ENCODE measurements around the gene TBC1D13.
A peak's percentile ranks its signal among the peaks of the same experiment; 100 is the strongest.
"Not testable (repeated sequence)": the region's sequence is repeated elsewhere in the genome, so short reads cannot be mapped to it uniquely, and the experiment has no call there.

The TBC1D13 gene

DNA sequence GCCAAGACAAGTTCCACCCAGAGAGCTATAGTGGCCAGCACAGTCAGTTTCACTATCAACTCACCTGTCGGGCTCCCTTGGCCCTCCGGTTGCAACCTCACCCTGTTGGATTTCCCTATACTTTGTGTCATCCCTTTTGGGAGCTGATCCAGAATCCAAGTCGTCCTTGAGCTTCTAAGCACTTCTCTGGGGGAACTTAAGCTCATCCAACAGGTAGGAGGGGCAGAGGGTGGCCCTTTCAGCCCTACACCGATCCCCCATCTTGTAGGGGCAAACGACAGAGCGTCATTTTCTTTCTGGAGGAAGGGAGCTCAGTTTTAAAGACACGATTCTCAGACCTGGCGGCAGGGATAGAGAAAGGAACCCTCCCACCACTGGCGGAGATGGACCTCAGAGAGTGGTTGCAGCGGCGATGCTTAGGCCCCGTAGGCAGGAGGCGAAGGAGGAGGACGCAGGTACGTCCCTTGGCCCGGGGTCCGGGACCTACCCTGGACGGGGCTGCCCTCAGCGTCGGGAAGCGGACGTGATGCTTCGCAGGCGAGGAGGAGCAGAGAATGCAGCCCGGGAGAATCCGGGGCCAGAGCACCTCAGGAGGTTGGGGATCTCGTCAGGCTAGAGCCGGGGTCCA lies 15.8 kb upstream of the TBC1D13 start:
- TF ChIP-seq CTCF (conservative IDR thresholded peaks at IDR 0.05; ENCODE audit: control insufficient read depth, insufficient read depth, low read depth, low read length), result no peak
- peak; percentile 16 for DNase-seq (ENCODE audit: low read depth)
- peak overlapping the region; percentile 92 for H3K4me3 ChIP-seq (ENCODE audit: control insufficient read depth, low read depth, low read length)

- peak; percentile 81 for DNase-seq (ENCODE audit: low read depth)
- no peak for TF ChIP-seq CTCF (conservative IDR thresholded peaks at IDR 0.05; ENCODE audit: control insufficient read depth, insufficient read depth, low read depth, low read length)
- H3K4me3 ChIP-seq (ENCODE audit: control insufficient read depth, low read depth, low read length), result peak within 1 kb of the TSS; percentile 92
Measured at GRCh38 chr9:128771745-128772519, 15.1 kb upstream of the TBC1D13 start, which contains the start of gene ZER1. Gene ZER1 (minus strand): TSS chr9:128771927. CDS start chr9:128755565, 16,362 bp downstream.

GRCh38 chr9:128773049-128773448 lies 14.0 kb upstream of the TBC1D13 start:
- TF ChIP-seq CTCF (conservative IDR thresholded peaks at IDR 0.05; ENCODE audit: control insufficient read depth, insufficient read depth, low read depth, low read length), result no peak
- DNase-seq (ENCODE audit: low read depth), result no peak
- H3K4me3 ChIP-seq (ENCODE audit: control insufficient read depth, low read depth, low read length), result no peak overlapping the region

DNA sequence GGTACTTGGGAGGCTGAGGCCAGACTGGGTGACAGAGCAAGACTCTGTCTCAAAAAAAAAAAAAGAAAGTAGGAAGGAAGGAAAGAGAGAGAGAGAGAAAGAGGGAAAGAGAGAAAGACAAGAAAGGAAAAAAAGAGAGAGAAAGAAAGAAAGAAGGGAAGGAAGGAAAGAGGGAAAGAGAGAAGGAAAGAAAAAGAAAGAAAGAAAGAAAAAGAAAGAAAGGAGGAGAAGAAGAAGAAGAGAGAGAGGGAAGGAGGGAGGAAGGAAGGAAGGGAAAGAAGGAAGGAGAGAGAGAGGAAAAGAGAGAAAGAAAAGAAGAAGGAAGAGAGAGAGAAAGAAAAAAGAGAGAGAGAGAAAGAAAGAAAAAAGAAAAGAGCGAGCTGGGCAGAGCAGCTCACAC lies 12.2 kb upstream of the TBC1D13 start:
- no peak for DNase-seq (ENCODE audit: low read depth)
- no peak overlapping the region for H3K4me3 ChIP-seq (ENCODE audit: control insufficient read depth, low read depth, low read length)
- TF ChIP-seq CTCF (conservative IDR thresholded peaks at IDR 0.05; ENCODE audit: control insufficient read depth, insufficient read depth, low read depth, low read length), result no peak

DNA sequence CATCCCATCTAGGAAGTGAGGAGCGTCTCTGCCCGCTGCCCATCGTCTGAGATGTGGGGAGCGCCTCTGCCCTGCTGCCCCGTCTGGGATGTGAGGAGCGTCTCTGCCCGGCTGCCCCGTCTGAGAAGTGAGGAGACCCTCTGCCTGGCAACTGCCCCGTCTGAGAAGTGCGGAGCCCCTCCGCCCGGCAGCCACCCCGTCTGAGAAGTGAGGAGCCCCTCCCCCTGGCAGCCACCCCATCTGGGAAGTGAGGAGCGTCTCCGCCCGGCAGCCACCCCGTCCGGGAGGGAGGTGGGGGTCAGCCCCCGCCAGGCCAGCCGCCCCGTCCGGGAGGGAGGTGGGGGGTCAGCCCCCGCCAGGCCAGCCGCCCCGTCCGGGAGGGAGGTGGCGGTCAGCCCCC lies 7.0 kb upstream of the TBC1D13 start:
- H3K4me3 ChIP-seq (ENCODE audit: control insufficient read depth, low read depth, low read length); DNase-seq (ENCODE audit: low read depth): not testable (repeated sequence)

GRCh38 chr9:128781187-128782070 lies 5.6 kb upstream of the TBC1D13 start:
- no peak for DNase-seq (ENCODE audit: low read depth)
- H3K4me3 ChIP-seq (ENCODE audit: control insufficient read depth, low read depth, low read length), result no peak overlapping the region
- TF ChIP-seq CTCF (conservative IDR thresholded peaks at IDR 0.05; ENCODE audit: control insufficient read depth, insufficient read depth, low read depth, low read length), result no peak

Data from fibroblast of mammary gland (primary cell).